Hematopoietic multipotent progenitor cell treated with erythropoietin and hydrocortisone succinate and interleukin-3 and kit ligand, for 6 days (in vitro differentiated cells): ENCODE data around the gene LFNG.

Experiments
- DNase-seq: peaks from one replicate; pipeline ENCODE4 v3.0.0-alpha.2; 2015

LFNG gene

DNA sequence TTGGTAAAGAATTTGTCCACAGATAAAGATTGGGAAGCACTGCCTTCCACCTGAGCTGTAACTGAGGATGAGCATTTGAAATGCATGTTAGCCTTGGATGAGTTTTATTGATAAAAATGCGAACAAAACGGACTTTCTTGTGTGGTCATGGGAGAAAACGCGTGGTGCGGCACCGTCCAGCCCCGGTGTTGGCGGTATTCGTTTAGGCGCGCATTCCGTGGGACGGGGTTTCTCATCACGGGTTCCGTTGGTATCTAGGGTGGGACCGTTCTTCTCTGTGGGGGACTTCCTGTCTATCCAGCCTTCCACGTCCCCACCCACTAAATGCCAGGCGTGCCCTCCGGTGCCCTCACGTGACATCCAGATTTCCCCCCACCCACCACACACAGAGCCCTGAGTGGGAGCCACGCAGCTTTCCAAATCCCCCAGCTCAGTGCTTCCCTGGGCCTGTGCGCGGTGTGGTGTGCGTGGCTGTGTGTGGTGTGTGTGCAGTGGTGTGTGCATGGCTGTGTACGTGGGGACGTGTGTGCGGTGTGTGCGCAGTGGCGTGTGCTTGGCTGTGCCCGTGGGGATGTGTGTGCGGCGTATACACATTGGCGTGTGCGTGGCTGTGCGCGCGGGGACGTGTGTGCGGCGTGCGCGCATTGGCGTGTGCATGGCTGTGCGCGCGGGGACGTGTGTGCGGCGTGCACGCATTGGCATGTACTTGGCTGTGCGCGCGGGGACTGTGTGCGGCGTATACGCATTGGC lies 57.3 kb downstream of the LFNG start:
- DNase-seq: no peak
